ENCODE data around the gene SERPINB1. TPM values are rescaled to one million over a fixed set of nuclear protein-coding genes. Genes with fewer than 3 reads are reported as not detected.

SERPINB1 gene
- polyA plus RNA-seq, 2 of the 4 experiments (the other 2 are of a cell fraction), result 52.7 to 135 TPM

DNA sequence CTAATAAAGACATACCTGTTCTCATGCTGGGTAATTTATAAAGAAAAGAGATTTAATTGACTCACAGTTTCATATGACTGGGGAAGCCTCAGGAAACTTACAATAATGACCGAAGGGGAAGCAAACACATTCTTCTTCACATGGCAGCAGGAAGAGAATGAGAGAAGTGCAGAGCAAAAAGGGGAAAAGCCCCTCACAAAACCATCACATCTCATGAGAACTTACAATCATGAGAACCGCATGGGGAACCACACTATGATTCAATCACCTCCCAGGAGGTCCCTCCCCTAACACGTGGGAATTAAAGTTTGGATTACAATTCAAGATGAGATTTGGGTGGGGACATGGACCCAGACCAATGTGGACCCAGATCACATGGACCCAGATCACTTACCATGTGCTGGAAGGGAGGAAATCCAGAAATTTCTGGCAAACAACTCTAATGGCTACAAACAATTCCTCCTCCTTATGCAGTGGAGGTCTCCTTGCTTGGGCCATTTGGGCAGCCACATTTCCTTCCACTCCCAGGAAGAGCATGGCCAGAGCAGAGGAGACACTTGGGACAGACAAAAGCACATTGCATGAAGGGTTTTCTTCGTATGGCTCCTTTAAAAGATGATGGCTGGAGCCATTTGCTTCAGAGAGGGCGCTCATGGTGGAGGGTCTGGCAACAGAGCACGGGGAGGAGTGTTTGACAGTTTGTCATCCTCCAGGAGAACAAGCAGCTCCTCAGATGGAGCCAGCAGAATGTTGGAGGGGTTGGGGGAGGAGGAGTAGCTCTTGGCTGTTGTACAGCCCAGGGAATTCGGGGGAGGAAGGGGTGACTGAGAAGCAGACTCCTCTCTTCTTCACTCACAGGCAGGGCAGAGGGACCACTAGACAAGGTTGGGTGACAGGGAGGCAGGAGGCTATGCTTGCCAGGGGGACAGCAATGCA is 31.0 kb upstream of the SERPINB1 start:
- WGBS (ENCODE audit: missing lambda C conversion rate), result 77% methylated on average over 7 of the region's 7 CpGs
- H3K4me2 ChIP-seq, result no peak overlapping the region
- no peaks in the 10 kb centered on the region for H3K9me3 ChIP-seq
- FAIRE-seq, result no peak
- TF ChIP-seq KDM5A (IDR thresholded peaks at IDR 0.05) (no peak), RFX5 (IDR thresholded peaks at IDR 0.05) (no peak), ZFP36 (IDR thresholded peaks at IDR 0.05; ENCODE audit: borderline replicate concordance, partially characterized antibody) (no peak), RNF2 (IDR thresholded peaks at IDR 0.05; ENCODE audit: borderline replicate concordance, low read depth) (no peak), FOXS1 (CRISPR knock-in tag; IDR thresholded peaks at IDR 0.05) (no peak), REST (IDR thresholded peaks at IDR 0.05) (no peak), ESRRA (IDR thresholded peaks at IDR 0.05; ENCODE audit: borderline replicate concordance, low read length) (no peak), EHMT2 (IDR thresholded peaks at IDR 0.05; ENCODE audit: low read depth) (no peak), HOXA7 (CRISPR knock-in tag; IDR thresholded peaks at IDR 0.05) (no peak)
- no peak overlapping the region for H3K4me3 ChIP-seq
- CTCF ChIA-PET, result interaction anchor here (0.8 kb wide), 1 partner anchor 26 kb away, joined by 3 read pairs; no protein-coding TSS in a partner anchor
- H3K27ac ChIP-seq, result peak overlapping the region in 1 of 2 experiments; percentile 69; a peak in 3 of 6 replicates
- POLR2A ChIA-PET, result no interaction called here
- ATAC-seq, result no peak
- H3K4me1 ChIP-seq, result peaks cover 36% of the 10 kb centered on the region
- DNase-seq (ENCODE audit: low read depth in 1 of 2, low spot score in 1 of 2), result no peak

GRCh38 chr6:2871953-2872352 is 30.3 kb upstream of the SERPINB1 start:
- no peak for FAIRE-seq
- H3K4me1 ChIP-seq, result peaks cover 30% of the 10 kb centered on the region
- DNase-seq (ENCODE audit: low read depth in 1 of 2, low spot score in 1 of 2), result no peak
- no peak for ATAC-seq
- no peaks in the 10 kb centered on the region for H3K9me3 ChIP-seq
- H3K4me3 ChIP-seq, result no peak overlapping the region
- no peak overlapping the region for H3K4me2 ChIP-seq
- ChIA-PET POLR2A (interaction anchor here (2.0 kb wide), 1 partner anchor 31 kb away, joined by 5 read pairs; no protein-coding TSS in a partner anchor), CTCF (interaction anchor here (0.8 to 1.9 kb wide), 4 partner anchors 17 to 117 kb away, joined by 3 to 6 read pairs (median 4); no protein-coding TSS in a partner anchor)
- no peak for TF ChIP-seq TFCP2L1 (CRISPR knock-in tag; IDR thresholded peaks at IDR 0.05)
- no peak for TF ChIP-seq FOXS1 (CRISPR knock-in tag; IDR thresholded peaks at IDR 0.05)
- TF ChIP-seq RARB (CRISPR knock-in tag; IDR thresholded peaks at IDR 0.05), result no peak
- TF ChIP-seq, protein P1, sequence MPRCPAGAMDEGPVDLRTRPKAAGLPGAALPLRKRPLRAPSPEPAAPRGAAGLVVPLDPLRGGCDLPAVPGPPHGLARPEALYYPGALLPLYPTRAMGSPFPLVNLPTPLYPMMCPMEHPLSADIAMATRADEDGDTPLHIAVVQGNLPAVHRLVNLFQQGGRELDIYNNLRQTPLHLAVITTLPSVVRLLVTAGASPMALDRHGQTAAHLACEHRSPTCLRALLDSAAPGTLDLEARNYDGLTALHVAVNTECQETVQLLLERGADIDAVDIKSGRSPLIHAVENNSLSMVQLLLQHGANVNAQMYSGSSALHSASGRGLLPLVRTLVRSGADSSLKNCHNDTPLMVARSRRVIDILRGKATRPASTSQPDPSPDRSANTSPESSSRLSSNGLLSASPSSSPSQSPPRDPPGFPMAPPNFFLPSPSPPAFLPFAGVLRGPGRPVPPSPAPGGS (IDR thresholded peaks at IDR 0.05), result no peak
- no peak for TF ChIP-seq RAD21 (conservative IDR thresholded peaks at IDR 0.05 in 1 of 2, IDR thresholded peaks at IDR 0.05 in 1 of 2)
- no peak for TF ChIP-seq ZNF302 (CRISPR knock-in tag; IDR thresholded peaks at IDR 0.05)
- 90% methylated on average over 2 of the region's 2 CpGs for WGBS (ENCODE audit: missing lambda C conversion rate)
- no peak overlapping the region; a peak in 1 of 6 replicates for H3K27ac ChIP-seq

DNA sequence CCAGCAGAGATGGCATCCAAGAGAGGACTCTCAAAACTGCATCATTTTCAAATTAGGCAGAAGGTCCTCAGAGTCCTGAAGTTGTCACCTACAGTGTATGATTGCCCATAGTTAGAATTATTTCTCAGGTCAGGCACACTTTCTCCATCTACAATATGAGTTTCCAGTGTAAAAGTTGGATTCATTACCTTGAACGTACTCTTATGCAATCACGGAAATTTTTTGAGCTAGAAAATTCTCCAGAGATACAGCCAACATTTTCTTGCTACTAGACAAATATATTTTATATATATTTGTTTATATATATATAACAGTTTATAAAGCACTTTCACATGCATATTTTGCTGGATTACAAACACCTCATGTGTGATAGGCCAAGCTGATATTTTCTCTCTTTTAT is 29.4 kb upstream of the SERPINB1 start:
- 39% methylated on average over 2 of the region's 2 CpGs for WGBS (ENCODE audit: missing lambda C conversion rate)
- DNase-seq (ENCODE audit: low read depth in 1 of 2, low spot score in 1 of 2) (no peak), ATAC-seq (no peak), FAIRE-seq (no peak)
- H3K4me3 ChIP-seq, result no peak overlapping the region
- peak overlapping the region in 1 of 2 experiments; percentile 56; a peak in 3 of 6 replicates for H3K27ac ChIP-seq
- H3K9me3 ChIP-seq, result no peaks in the 10 kb centered on the region
- TF ChIP-seq CEBPB (IDR thresholded peaks at IDR 0.05) (0 out of 4 replicates have a peak, but pooled peaks of 1 of the 2 experiments have one; percentile 18), ELK1 (IDR thresholded peaks at IDR 0.05; ENCODE audit: low read depth, low read length) (no peak)
- no peak overlapping the region for H3K4me2 ChIP-seq
- H3K4me1 ChIP-seq, result peaks cover 32% of the 10 kb centered on the region
- ChIA-PET CTCF (interaction anchor here (0.9 to 1.9 kb wide), 6 partner anchors 8 to 118 kb away, joined by 3 to 6 read pairs (median 4); no protein-coding TSS in a partner anchor), POLR2A (interaction anchor here (2.0 kb wide), 1 partner anchor 32 kb away, joined by 5 read pairs; no protein-coding TSS in a partner anchor)

Measured in A549 (cell line).